Right lung (tissue), 5 donors: ENCODE measurements around the gene NYAP2. TPM values are rescaled to one million over a fixed set of nuclear protein-coding genes. Genes with fewer than 3 reads are reported as not detected.

Experiments used
- DNase-seq, 2 donors: peaks; one replicate each; pipeline ENCODE4 v3.0.0-alpha.2; 2013
- polyA plus RNA-seq, 5 donors: library from polyadenylated mRNA; unstranded; fragments of 120-200 nt; gene quantifications; one replicate each; pipeline versions ENCODE4 v1.2.1 to v1.2.3, GENCODE V29; 2013; ENCODE audit warnings: inconsistent platforms in 1 of 5, low replicate concordance in 1 of 5; ENCODE audit not compliant: insufficient read length in 5 of 5, insufficient read depth in 1 of 5

NYAP2 gene
- polyA plus RNA-seq, 5 donors, result 0.05 to 0.25 (median 0.12) TPM

- DNase-seq, result no peak
Measured at GRCh38 chr2:225428360-225428759, 28.9 kb downstream of the NYAP2 start.

- DNase-seq, result peak; percentile 16 to 32
Measured at GRCh38 chr2:225429717-225430116, 30.2 kb downstream of the NYAP2 start.

- DNase-seq, result no peak
Measured at GRCh38 chr2:225431105-225431863, 31.8 kb downstream of the NYAP2 start.

GRCh38 chr2:225434014-225434413 is 34.5 kb downstream of the NYAP2 start:
- DNase-seq, result no peak

GRCh38 chr2:225437319-225437718 is 37.8 kb downstream of the NYAP2 start:
- no peak for DNase-seq

- no peak for DNase-seq
Measured at GRCh38 chr2:225438248-225438647, 38.7 kb downstream of the NYAP2 start.

GRCh38 chr2:225452677-225453076 is 53.2 kb downstream of the NYAP2 start:
- no peak for DNase-seq

- no peak for DNase-seq
Measured at GRCh38 chr2:225454412-225454811, 54.9 kb downstream of the NYAP2 start.

GRCh38 chr2:225456619-225457260 is 57.2 kb downstream of the NYAP2 start:
- DNase-seq, result no peak

GRCh38 chr2:225457482-225457881 is 58.0 kb downstream of the NYAP2 start:
- DNase-seq, result no peak

- no peak for DNase-seq
Measured at GRCh38 chr2:225458431-225459117, 59.1 kb downstream of the NYAP2 start.

- no peak for DNase-seq
Measured at GRCh38 chr2:225462417-225462816, 62.9 kb downstream of the NYAP2 start.

GRCh38 chr2:225462945-225463344 is 63.4 kb downstream of the NYAP2 start:
- DNase-seq, result no peak

- no peak for DNase-seq
Measured at GRCh38 chr2:225463449-225463848, 63.9 kb downstream of the NYAP2 start.

- no peak for DNase-seq
Measured at GRCh38 chr2:225464346-225465025, 65.0 kb downstream of the NYAP2 start.

GRCh38 chr2:225465827-225466226 is 66.3 kb downstream of the NYAP2 start:
- DNase-seq, result no peak

- no peak for DNase-seq
Measured at GRCh38 chr2:225466891-225467604, 67.5 kb downstream of the NYAP2 start.

- DNase-seq, result no peak
Measured at GRCh38 chr2:225468131-225468530, 68.6 kb downstream of the NYAP2 start.

- DNase-seq, result no peak
Measured at GRCh38 chr2:225471039-225471438, 71.5 kb downstream of the NYAP2 start.

GRCh38 chr2:225471482-225471881 is 72.0 kb downstream of the NYAP2 start:
- no peak for DNase-seq

GRCh38 chr2:225472161-225472560 is 72.7 kb downstream of the NYAP2 start:
- DNase-seq, result no peak

GRCh38 chr2:225479386-225479785 is 79.9 kb downstream of the NYAP2 start:
- DNase-seq, result no peak
